Right lobe of liver (tissue), 4 donors: ENCODE data around the gene D2HGDH.

ENCODE experiments used
- CTCF ChIP-seq, 4 donors: fragments of 200-600 bp in 3 of 4; fragments of 450-650 bp in 1 of 4; IDR thresholded peaks; one replicate each; pipeline versions ENCODE4 v1.5.1 to v1.8.0; 2016 to 2022; ENCODE audit warnings: antibody characterized with exemption in 4 of 4, mild to moderate bottlenecking in 2 of 4
- POLR2A ChIP-seq: fragments of 450-650 bp; IDR thresholded peaks from one replicate; pipeline ENCODE4 v1.6.1; 2017; ENCODE audit warnings: antibody characterized with exemption, mild to moderate bottlenecking
- donor health status: DM: no; HTN: no; CAD: no.
- donor health status: DM: no; HTN: no; CAD: no.
- donor health status: DM: no; HTN: yes; CAD: no.

- TF ChIP-seq CTCF (IDR thresholded peaks at IDR 0.05), result no peak
- TF ChIP-seq POLR2A, result no peak
Observed at GRCh38 chr2:241751152-241751551, 16.7 kb downstream of the D2HGDH start.
